GM12878 (cell line): ENCODE measurements around the gene GNAT3. TPM values are rescaled to one million over a fixed set of nuclear protein-coding genes. Genes with fewer than 3 reads are reported as not detected.

Experiments
- ATAC-seq: fragments of 200-7000 bp; cut with Tn5 transposase; 3 replicates; pipeline ENCODE4 v1.9.1; 2020; ENCODE audit warnings: mild to moderate bottlenecking, moderate library complexity
- Bru-seq: library from RNA; stranded (reverse); fragments of 400-500 nt; gene quantifications from one replicate; lab custom pipeline; 2021; lab: Mats Ljungman, UMichigan
- BruChase-seq, 2 experiments: library from RNA; stranded (reverse); fragments of 400-500 nt; gene quantifications; one replicate each; lab custom pipeline; 2021; lab: Mats Ljungman, UMichigan
- BruUV-seq: library from RNA; stranded (reverse); fragments of 400-500 nt; replicated peaks from 2 replicates; lab custom pipeline; 2021; lab: Mats Ljungman, UMichigan
- CTCF ChIA-PET: fragments of 300-600 bp; sonication (Branson Sonifier 250); formaldehyde crosslinking; extraction: SDS; loops from one replicate; lab custom pipeline; 2021; ENCODE audit warnings: inconsistent platforms; lab: Yijun Ruan, JAX
- POLR2A ChIA-PET: fragments of 350-600 bp; formaldehyde crosslinking; extraction: SDS; loops from one replicate; lab custom pipeline; 2021; ENCODE audit warnings: inconsistent platforms; lab: Charles Lee
- RAD21 ChIA-PET: fragments of 300-600 bp; sonication (Branson Sonifier 250); formaldehyde crosslinking; loops from one replicate; lab custom pipeline; 2023; ENCODE audit warnings: antibody characterized with exemption; ENCODE audit not compliant: unreplicated experiment; lab: Charles Lee
- SMC1A ChIA-PET: fragments of 300-600 bp; sonication (Branson Sonifier 250); formaldehyde crosslinking; loops from one replicate; lab custom pipeline; 2023; ENCODE audit not compliant: unreplicated experiment, uncharacterized antibody; lab: Charles Lee
- DNase-seq: peaks from one replicate; pipeline ENCODE4 v3.0.0-alpha.2; 2011; ENCODE audit warnings: low read depth, low spot score
- FAIRE-seq: peaks from 3 replicates; lab custom pipeline; 2011; peaks lifted over from hg19 to GRCh38; lab: Jason Lieb, UNC
- H2AFZ ChIP-seq: 2 replicates; pipeline ENCODE4 v1.6.0; 2011; ENCODE audit warnings: low read depth, low read length, control low read depth; ENCODE audit not compliant: control insufficient read depth
- H3K27ac ChIP-seq: 2 replicates; pipeline ENCODE4 v1.5.1; 2011; ENCODE audit warnings: control low read depth; ENCODE audit not compliant: control insufficient read depth, insufficient read depth
- H3K27me3 ChIP-seq, 2 experiments: replicated peaks in 1 of 2; 2 replicates each; pipeline versions ENCODE4 v1.6.0 to v1.6.1; 2011; ENCODE audit warnings: low read length in 1 of 2; ENCODE audit not compliant: control insufficient read depth in 2 of 2, insufficient read depth in 2 of 2
- H3K36me3 ChIP-seq, 2 experiments: 2 replicates each; pipeline ENCODE4 v1.5.1; 2011; ENCODE audit warnings: low read length in 1 of 2; ENCODE audit not compliant: control insufficient read depth in 2 of 2, insufficient read depth in 2 of 2
- H3K4me1 ChIP-seq: 2 replicates; pipeline ENCODE4 v1.6.1; 2011; ENCODE audit warnings: mild to moderate bottlenecking, low read length, moderate library complexity, mixed read lengths; ENCODE audit not compliant: control insufficient read depth, insufficient read depth
- H3K4me2 ChIP-seq: 2 replicates; pipeline ENCODE4 v1.6.0; 2011; ENCODE audit warnings: control low read depth; ENCODE audit not compliant: control insufficient read depth, insufficient read depth
- H3K4me3 ChIP-seq: fragments of 200-600 bp; sonication (generic); 2 replicates; pipeline ENCODE4 v1.5.1; 2016
- H3K79me2 ChIP-seq: 2 replicates; pipeline ENCODE4 v1.6.0; 2011; ENCODE audit warnings: low read length; ENCODE audit not compliant: control insufficient read depth, insufficient read depth
- H3K9ac ChIP-seq: 2 replicates; pipeline ENCODE4 v1.8.0; 2011; ENCODE audit warnings: low read length, control low read depth, mixed read lengths; ENCODE audit not compliant: control insufficient read depth, insufficient read depth
- H3K9me3 ChIP-seq: replicated peaks from 3 replicates; pipeline ENCODE4 v1.5.1; 2011; ENCODE audit warnings: mild to moderate bottlenecking, low read length; ENCODE audit not compliant: control insufficient read depth, insufficient read depth
- H4K20me1 ChIP-seq: 2 replicates; pipeline ENCODE4 v1.6.0; 2011; ENCODE audit not compliant: control insufficient read depth, insufficient read depth
- ATF2 ChIP-seq: IDR thresholded peaks from 2 replicates; pipeline ENCODE4 v1.6.1; 2012; ENCODE audit warnings: low read length, inconsistent platforms
- ESRRA ChIP-seq: IDR thresholded peaks from 2 replicates; pipeline ENCODE4 v1.6.1; 2012; ENCODE audit warnings: mild to moderate bottlenecking, low read length, improper control_type of control experiment
- MTA3 ChIP-seq: IDR thresholded peaks from 2 replicates; pipeline ENCODE4 v1.6.1; 2012; ENCODE audit warnings: low read length, inconsistent platforms, borderline replicate concordance
- PAX8 ChIP-seq: fragments of 450-650 bp; IDR thresholded peaks from 2 replicates; pipeline ENCODE4 v1.6.1; 2017; ENCODE audit warnings: mild to moderate bottlenecking, moderate library complexity
- SRF ChIP-seq, 2 experiments: IDR thresholded peaks; 2 replicates each; pipeline ENCODE4 v1.6.1; 2011; ENCODE audit warnings: low read depth in 2 of 2, low read length in 2 of 2, mild to moderate bottlenecking in 1 of 2, moderate library complexity in 1 of 2
- STAT1 ChIP-seq: fragments of 450-650 bp; conservative IDR thresholded peaks from 2 replicates; pipeline ENCODE4 v1.6.1; 2014; ENCODE audit warnings: antibody characterized with exemption, mild to moderate bottlenecking
- TARDBP ChIP-seq: IDR thresholded peaks from 2 replicates; pipeline ENCODE4 v1.6.1; 2016; ENCODE audit warnings: borderline replicate concordance
- TBL1XR1 ChIP-seq: IDR thresholded peaks from 2 replicates; pipeline ENCODE4 v1.6.1; 2012; ENCODE audit warnings: low read depth, low read length, improper control_type of control experiment
- ZBED1 ChIP-seq: IDR thresholded peaks from 2 replicates; pipeline ENCODE4 v1.6.1; 2016; ENCODE audit warnings: borderline replicate concordance
- ZNF207 ChIP-seq: fragments of 450-650 bp; IDR thresholded peaks from 2 replicates; pipeline ENCODE4 v1.6.1; 2014; ENCODE audit warnings: antibody characterized with exemption, mild to moderate bottlenecking, borderline replicate concordance
- ZNF24 ChIP-seq: fragments of 450-650 bp; IDR thresholded peaks from 2 replicates; pipeline ENCODE4 v1.6.1; 2017; ENCODE audit warnings: antibody characterized with exemption, mild to moderate bottlenecking
- ZZZ3 ChIP-seq: IDR thresholded peaks from 2 replicates; pipeline ENCODE4 v1.6.1; 2011; ENCODE audit warnings: low read depth; ENCODE audit not compliant: control insufficient read depth, insufficient read length
- WGBS: methylation state at CpG from one replicate; pipeline ENCODE4 v1.1.6; 2016; ENCODE audit warnings: low lambda C conversion rate; ENCODE audit not compliant: insufficient replicate concordance, insufficient coverage; ENCODE audit errors: missing lambda C conversion rate; 5-methylcytosine and 5-hydroxymethylcytosine counted together
- in situ Hi-C: fragments of 300-500 bp; cut with MboI; formaldehyde crosslinking; loops from 9 replicates; pipeline ENCODE4 v1.14.3; 2018; ENCODE audit warnings: mixed read lengths
- intact Hi-C: fragments of 100-400 bp; cut with micrococcal nuclease; formaldehyde crosslinking; loops from one replicate; pipeline ENCODE4 v1.14.2; 2022; ENCODE audit not compliant: unreplicated experiment
- long read RNA-seq, 2 experiments: library from polyadenylated mRNA; unstranded; transcript quantifications; one replicate each; pipeline ENCODE4 v2.0.0, GENCODE V29; 2019 to 2020
- polyA minus RNA-seq, 3 experiments: library from RNA; depleted of rRNA, polyadenylated mRNA; stranded (reverse); fragments of >200 nt; gene quantifications; 2 replicates each; pipeline ENCODE4 v1.2.3, GENCODE V29; 2011
- polyA plus RNA-seq, 11 experiments: library from polyadenylated mRNA; depleted of rRNA in 4 of 11; unstranded in 6 of 11; stranded (reverse) in 5 of 11; fragments of >200 nt; fragmentation: Nextera tagmentation in 4 of 11; fragmentation: Illumina TruSeq in 1 of 11; extraction: Ambion mirVana in 4 of 11; extraction: Trizol in 1 of 11; gene quantifications; 1 replicate in 1 of 11; 2 replicates in 10 of 11; pipeline versions ENCODE4 v1.2.1 to v1.2.3, GENCODE V29; 2011 to 2016; ENCODE audit warnings: inconsistent platforms in 2 of 11, missing spikeins in 2 of 11, low read depth in 1 of 11
- total RNA-seq, 4 experiments: library from RNA; depleted of rRNA in 3 of 4; stranded (reverse); fragments of >200 nt in 3 of 4; fragmentation: Illumina TruSeq in 1 of 4; extraction: Trizol in 1 of 4; gene quantifications; 2 replicates each; pipeline versions ENCODE4 v1.2.1 to v1.2.3, GENCODE V29; 2013 to 2021
- TF ChIP-seq, protein P1 (sequence below): fragments of 450-650 bp; IDR thresholded peaks from 2 replicates; pipeline ENCODE4 v1.6.1; 2017; ENCODE audit warnings: borderline replicate concordance
- TF ChIP-seq, protein P2 (sequence below): fragments of 450-650 bp; IDR thresholded peaks from 2 replicates; pipeline ENCODE4 v1.6.1; 2017; ENCODE audit warnings: mild to moderate bottlenecking, moderate library complexity
- TF ChIP-seq, protein P3 (sequence below): fragments of 450-650 bp; IDR thresholded peaks from 2 replicates; pipeline ENCODE4 v1.6.1; 2014; ENCODE audit warnings: mild to moderate bottlenecking

Gene GNAT3
- total RNA-seq (2013; cell fraction: nucleolus; rRNA removed), result not detected in 2 replicates
- 5.6 and 6.5 TPM in 2 replicates for total RNA-seq (2014; rRNA removed)
- total RNA-seq (2014; rRNA removed; fragmentation: Illumina TruSeq; extraction: Trizol), result 8.3 and 8.4 TPM in 2 replicates
- total RNA-seq (2021), result 4.3 and 5.8 TPM in 2 replicates
- polyA plus RNA-seq (2011; ENCODE audit: low read depth), result not detected
- polyA plus RNA-seq (2011; rRNA removed), result not detected in 2 replicates
- polyA plus RNA-seq (2011; cell fraction: cytosol; rRNA removed), result not detected in 2 replicates
- polyA plus RNA-seq (2011; cell fraction: nucleus; rRNA removed), result not detected in 2 replicates
- not detected in 2 replicates for polyA plus RNA-seq (2012)
- 3.7 and 5.8 TPM in 2 replicates for polyA plus RNA-seq (2014; fragmentation: Illumina TruSeq; extraction: Trizol)
- 1 to 10 TPM; 5.5 to 6.3 TPM for polyA plus RNA-seq (2014; fragmentation: Nextera tagmentation; extraction: Ambion mirVana)
- 1.7 and 3.1 TPM in 2 replicates for polyA plus RNA-seq (2014; rRNA removed)
- polyA plus RNA-seq (2016; fragmentation: Nextera tagmentation; extraction: Ambion mirVana), result 1 to 10 TPM; 6.7 to 7.0 TPM
- polyA minus RNA-seq (2011; rRNA and poly(A)+ RNA removed), result not detected in 2 replicates
- polyA minus RNA-seq (2011; cell fraction: cytosol; rRNA and poly(A)+ RNA removed), result not detected in 2 replicates
- polyA minus RNA-seq (2011; cell fraction: nucleus; rRNA and poly(A)+ RNA removed), result not detected in 2 replicates
- Bru-seq, nascent RNA, result not detected
- not detected for BruChase-seq, experiment 1, labeled RNA remaining after a 6-hour chase
- not detected for BruChase-seq, experiment 2, labeled RNA remaining after a 2-hour chase
- long read RNA-seq, experiment 1, result 0 reads
- long read RNA-seq, experiment 2, partial matches to known transcripts, result 1 of 6 reads
- long read RNA-seq, experiment 2, other reads (novel, unspliced or antisense), result 2 of 6 reads

DNA sequence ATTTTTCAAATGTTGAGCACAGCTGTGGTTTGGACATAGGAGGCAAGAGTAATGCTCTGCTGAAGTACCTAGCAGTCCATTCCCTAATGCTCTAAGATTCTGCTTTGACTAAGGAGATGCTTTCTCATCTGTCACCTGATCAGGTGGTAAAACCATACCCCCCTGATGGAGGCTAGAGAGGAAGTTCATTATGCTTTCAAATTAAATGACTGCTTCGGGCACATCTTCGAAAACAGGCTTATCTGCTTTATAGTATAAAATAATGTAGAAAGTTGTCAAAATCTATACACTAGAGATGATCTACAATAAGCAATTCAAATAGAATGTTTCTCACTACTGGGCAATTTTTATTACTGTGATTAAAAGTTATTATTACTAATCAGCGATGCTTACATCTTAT, at the start of gene GNAT3:
TSS of gene GNAT3 (minus strand) at position 101 of the 400 bp plus-strand sequence. CDS start 138 bp downstream, outside the sequence.
- in situ Hi-C loops (no loop called here), intact Hi-C loops (no loop called here)
- ChIA-PET POLR2A (no interaction called here), CTCF (no interaction called here), SMC1A (no interaction called here), RAD21 (no interaction called here)
- no peaks in the 10 kb centered on the region for H3K27me3 ChIP-seq
- no peak within 1 kb of the TSS for H2AFZ ChIP-seq
- no peak for DNase-seq
- H3K36me3 ChIP-seq, result no peaks in the 10 kb centered on the region
- H3K27ac ChIP-seq, result no peak within 1 kb of the TSS
- BruUV-seq, result no TSS peak
- FAIRE-seq, result no peak
- no peak for ATAC-seq
- H4K20me1 ChIP-seq, result no peaks in the 10 kb centered on the region
- TF ChIP-seq ESRRA (no peak), MTA3 (no peak), ZNF24 (no peak), ATF2 (no peak), TARDBP (no peak), SRF (IDR thresholded peaks at IDR 0.05; ENCODE audit: low read depth in 2 of 2, low read length in 2 of 2) (no peak), ZZZ3 (no peak), ZBED1 (no peak), ZNF207 (no peak), PAX8 (no peak), STAT1 (no peak), TBL1XR1 (no peak)
- TF ChIP-seq, protein P1, sequence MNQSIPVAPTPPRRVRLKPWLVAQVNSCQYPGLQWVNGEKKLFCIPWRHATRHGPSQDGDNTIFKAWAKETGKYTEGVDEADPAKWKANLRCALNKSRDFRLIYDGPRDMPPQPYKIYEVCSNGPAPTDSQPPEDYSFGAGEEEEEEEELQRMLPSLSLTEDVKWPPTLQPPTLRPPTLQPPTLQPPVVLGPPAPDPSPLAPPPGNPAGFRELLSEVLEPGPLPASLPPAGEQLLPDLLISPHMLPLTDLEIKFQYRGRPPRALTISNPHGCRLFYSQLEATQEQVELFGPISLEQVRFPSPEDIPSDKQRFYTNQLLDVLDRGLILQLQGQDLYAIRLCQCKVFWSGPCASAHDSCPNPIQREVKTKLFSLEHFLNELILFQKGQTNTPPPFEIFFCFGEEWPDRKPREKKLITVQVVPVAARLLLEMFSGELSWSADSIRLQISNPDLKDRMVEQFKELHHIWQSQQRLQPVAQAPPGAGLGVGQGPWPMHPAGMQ, result no peak
- TF ChIP-seq, protein P2, sequence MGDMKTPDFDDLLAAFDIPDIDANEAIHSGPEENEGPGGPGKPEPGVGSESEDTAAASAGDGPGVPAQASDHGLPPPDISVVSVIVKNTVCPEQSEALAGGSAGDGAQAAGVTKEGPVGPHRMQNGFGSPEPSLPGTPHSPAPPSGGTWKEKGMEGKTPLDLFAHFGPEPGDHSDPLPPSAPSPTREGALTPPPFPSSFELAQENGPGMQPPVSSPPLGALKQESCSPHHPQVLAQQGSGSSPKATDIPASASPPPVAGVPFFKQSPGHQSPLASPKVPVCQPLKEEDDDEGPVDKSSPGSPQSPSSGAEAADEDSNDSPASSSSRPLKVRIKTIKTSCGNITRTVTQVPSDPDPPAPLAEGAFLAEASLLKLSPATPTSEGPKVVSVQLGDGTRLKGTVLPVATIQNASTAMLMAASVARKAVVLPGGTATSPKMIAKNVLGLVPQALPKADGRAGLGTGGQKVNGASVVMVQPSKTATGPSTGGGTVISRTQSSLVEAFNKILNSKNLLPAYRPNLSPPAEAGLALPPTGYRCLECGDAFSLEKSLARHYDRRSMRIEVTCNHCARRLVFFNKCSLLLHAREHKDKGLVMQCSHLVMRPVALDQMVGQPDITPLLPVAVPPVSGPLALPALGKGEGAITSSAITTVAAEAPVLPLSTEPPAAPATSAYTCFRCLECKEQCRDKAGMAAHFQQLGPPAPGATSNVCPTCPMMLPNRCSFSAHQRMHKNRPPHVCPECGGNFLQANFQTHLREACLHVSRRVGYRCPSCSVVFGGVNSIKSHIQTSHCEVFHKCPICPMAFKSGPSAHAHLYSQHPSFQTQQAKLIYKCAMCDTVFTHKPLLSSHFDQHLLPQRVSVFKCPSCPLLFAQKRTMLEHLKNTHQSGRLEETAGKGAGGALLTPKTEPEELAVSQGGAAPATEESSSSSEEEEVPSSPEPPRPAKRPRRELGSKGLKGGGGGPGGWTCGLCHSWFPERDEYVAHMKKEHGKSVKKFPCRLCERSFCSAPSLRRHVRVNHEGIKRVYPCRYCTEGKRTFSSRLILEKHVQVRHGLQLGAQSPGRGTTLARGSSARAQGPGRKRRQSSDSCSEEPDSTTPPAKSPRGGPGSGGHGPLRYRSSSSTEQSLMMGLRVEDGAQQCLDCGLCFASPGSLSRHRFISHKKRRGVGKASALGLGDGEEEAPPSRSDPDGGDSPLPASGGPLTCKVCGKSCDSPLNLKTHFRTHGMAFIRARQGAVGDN, result no peak
- TF ChIP-seq, protein P3, sequence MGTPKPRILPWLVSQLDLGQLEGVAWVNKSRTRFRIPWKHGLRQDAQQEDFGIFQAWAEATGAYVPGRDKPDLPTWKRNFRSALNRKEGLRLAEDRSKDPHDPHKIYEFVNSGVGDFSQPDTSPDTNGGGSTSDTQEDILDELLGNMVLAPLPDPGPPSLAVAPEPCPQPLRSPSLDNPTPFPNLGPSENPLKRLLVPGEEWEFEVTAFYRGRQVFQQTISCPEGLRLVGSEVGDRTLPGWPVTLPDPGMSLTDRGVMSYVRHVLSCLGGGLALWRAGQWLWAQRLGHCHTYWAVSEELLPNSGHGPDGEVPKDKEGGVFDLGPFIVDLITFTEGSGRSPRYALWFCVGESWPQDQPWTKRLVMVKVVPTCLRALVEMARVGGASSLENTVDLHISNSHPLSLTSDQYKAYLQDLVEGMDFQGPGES, result no peak
- H3K9ac ChIP-seq, result no peak within 1 kb of the TSS
- no peaks in the 10 kb centered on the region for H3K79me2 ChIP-seq
- no peaks in the 10 kb centered on the region for H3K4me1 ChIP-seq
- no peak within 1 kb of the TSS for H3K4me2 ChIP-seq
- no peak within 1 kb of the TSS for H3K4me3 ChIP-seq
- no peaks in the 10 kb centered on the region for H3K9me3 ChIP-seq
- 54% methylated on average over 3 of the region's 3 CpGs for WGBS
